PC-3 (cell line): ENCODE results near the gene ZNF473. TPM values are rescaled to one million over a fixed set of nuclear protein-coding genes. Genes with fewer than 3 reads are reported as not detected.
A peak's percentile ranks its signal among the peaks of the same experiment; 100 is the strongest.

Source experiments
- ATAC-seq: fragments of 200-7000 bp; cut with Tn5 transposase; 2 replicates; pipeline ENCODE4 v1.9.1; 2020; ENCODE audit warnings: mild to moderate bottlenecking, moderate library complexity
- BruUV-seq: library from RNA; stranded (reverse); fragments of 400-500 nt; replicated peaks from 2 replicates; lab custom pipeline; 2021; lab: Mats Ljungman, UMichigan
- CTCF ChIA-PET: fragments of 300-600 bp; sonication (Branson Sonifier 250); formaldehyde crosslinking; loops from one replicate; lab custom pipeline; 2022; ENCODE audit warnings: antibody characterized with exemption; lab: Charles Lee
- POLR2A ChIA-PET: fragments of 300-600 bp; sonication (Branson Sonifier 250); formaldehyde crosslinking; loops from one replicate; lab custom pipeline; 2022; ENCODE audit warnings: antibody characterized with exemption; ENCODE audit not compliant: unreplicated experiment; lab: Charles Lee
- DNase-seq: peaks from one replicate; pipeline ENCODE4 v3.0.0-alpha.2; 2015
- H2AFZ ChIP-seq: fragments of 300-600 bp; sonication (generic); 2 replicates; pipeline ENCODE4 v1.6.0; 2016; ENCODE audit warnings: antibody characterized with exemption, low read length
- H3F3A ChIP-seq: fragments of 300-600 bp; sonication (generic); one replicate; pipeline ENCODE4 v1.6.0; 2017; ENCODE audit warnings: antibody characterized with exemption, low read length, control low read depth, mild to moderate bottlenecking; ENCODE audit not compliant: unreplicated experiment
- H3K27ac ChIP-seq: fragments of 300-600 bp; sonication (generic); 2 replicates; pipeline ENCODE4 v1.5.1; 2016; ENCODE audit warnings: mild to moderate bottlenecking, low read length
- H3K27me3 ChIP-seq: fragments of 300-600 bp; sonication (generic); 2 replicates; pipeline ENCODE4 v1.6.1; 2016; ENCODE audit warnings: low read length, mixed read lengths
- H3K36me3 ChIP-seq: fragments of 300-600 bp; sonication (generic); 2 replicates; pipeline ENCODE4 v1.6.1; 2016; ENCODE audit warnings: low read depth, mixed run types, low read length, mixed read lengths
- H3K4me1 ChIP-seq: fragments of 300-600 bp; sonication (generic); 2 replicates; pipeline ENCODE4 v1.5.1; 2016; ENCODE audit warnings: low read length; ENCODE audit not compliant: insufficient read depth
- H3K4me2 ChIP-seq: fragments of 300-600 bp; sonication (generic); 2 replicates; pipeline ENCODE4 v1.6.0; 2016; ENCODE audit warnings: low read length
- H3K4me3 ChIP-seq: fragments of 300-600 bp; sonication (generic); 2 replicates; pipeline ENCODE4 v1.5.1; 2016; ENCODE audit warnings: mild to moderate bottlenecking, low read length, mixed read lengths
- H3K79me2 ChIP-seq: fragments of 300-600 bp; sonication (generic); 2 replicates; pipeline ENCODE4 v1.6.1; 2017; ENCODE audit warnings: low read length, mixed read lengths
- H3K9ac ChIP-seq: fragments of 300-600 bp; sonication (generic); 2 replicates; pipeline ENCODE4 v1.6.0; 2016; ENCODE audit warnings: mild to moderate bottlenecking, low read length
- H3K9me2 ChIP-seq: fragments of 300-600 bp; sonication (generic); replicated peaks from 2 replicates; pipeline ENCODE4 v1.6.1; 2016; ENCODE audit warnings: mixed run types, low read length, mixed read lengths
- H3K9me3 ChIP-seq: fragments of 300-600 bp; sonication (generic); 2 replicates; pipeline ENCODE4 v1.6.1; 2016; ENCODE audit warnings: low read length, mixed read lengths
- H4K20me1 ChIP-seq: fragments of 300-600 bp; sonication (generic); 2 replicates; pipeline ENCODE4 v1.6.1; 2016; ENCODE audit warnings: low read length, mixed read lengths
- EZH2 ChIP-seq: fragments of 300-600 bp; sonication (generic); IDR thresholded peaks from one replicate; pipeline ENCODE4 v1.6.1; 2017; ENCODE audit warnings: antibody characterized with exemption, mild to moderate bottlenecking, low read length; ENCODE audit not compliant: unreplicated experiment
- EZH2phosphoT487 ChIP-seq: fragments of 300-600 bp; sonication (generic); IDR thresholded peaks from 2 replicates; pipeline ENCODE4 v1.6.1; 2018; ENCODE audit warnings: mild to moderate bottlenecking, antibody characterized with exemption, low read length, borderline replicate concordance
- intact Hi-C: fragments of 100-400 bp; cut with micrococcal nuclease; formaldehyde crosslinking; loops from 2 replicates; pipeline ENCODE4 v1.9.0; 2023
- total RNA-seq: library from RNA; depleted of rRNA; stranded (reverse); fragments of >200 nt; gene quantifications from 2 replicates; pipeline ENCODE4 v1.2.3, GENCODE V29; 2014
- TF ChIP-seq, protein P1 (sequence below): fragments of 300-600 bp; sonication (generic); conservative IDR thresholded peaks from 2 replicates; pipeline ENCODE4 v1.5.1; 2017; ENCODE audit warnings: antibody characterized with exemption, low read depth, mild to moderate bottlenecking, low read length

ZNF473 gene
- total RNA-seq, 1 experiment from 2014 or later: 18.5 TPM

DNA sequence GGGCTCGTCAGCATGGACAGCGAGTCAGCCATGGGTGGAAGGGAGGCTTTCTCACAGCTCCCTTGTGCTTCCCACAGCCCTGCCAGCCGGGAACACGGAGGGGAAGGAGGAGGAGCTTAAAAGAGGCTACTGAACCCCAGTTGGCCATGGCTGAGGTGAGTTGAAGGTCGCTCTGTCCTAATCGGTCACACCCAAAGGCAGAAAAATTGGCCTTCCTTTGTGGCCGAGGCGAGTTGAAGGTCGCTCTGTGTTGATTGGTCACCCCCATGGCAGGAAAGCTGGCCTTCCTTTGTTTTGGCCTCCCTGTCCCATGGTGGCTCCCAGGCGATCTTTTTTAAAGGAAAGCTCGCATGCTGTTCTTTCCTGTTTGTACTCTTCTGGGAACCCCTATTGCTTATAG is 5.1 kb downstream of the ZNF473 start:
- Histone ChIP-seq H3K9me3 (no peaks in the 10 kb centered on the region), H3K27ac (no peak overlapping the region), H3K79me2 (peaks cover 98% of the 10 kb centered on the region), H2AFZ (no peak overlapping the region), H3K4me3 (no peak overlapping the region), H3K36me3 (peaks cover 63% of the 10 kb centered on the region), H3K9ac (no peak overlapping the region), H3K4me1 (peaks cover 14% of the 10 kb centered on the region), H4K20me1 (0 out of 2 replicates have a peak, but pooled peaks cover 24% of the 10 kb centered on the region), H3K4me2 (no peak overlapping the region), H3K9me2 (no peaks in the 10 kb centered on the region), H3F3A (no peaks in the 10 kb centered on the region), H3K27me3 (no peaks in the 10 kb centered on the region)
- ATAC-seq (no peak), DNase-seq (no peak)
- no TSS peak for BruUV-seq
- POLR2A ChIA-PET: no interaction called here
- CTCF ChIA-PET: no interaction called here
- TF ChIP-seq EZH2phosphoT487 (no peak), EZH2 (no peak)
- TF ChIP-seq, protein P1, sequence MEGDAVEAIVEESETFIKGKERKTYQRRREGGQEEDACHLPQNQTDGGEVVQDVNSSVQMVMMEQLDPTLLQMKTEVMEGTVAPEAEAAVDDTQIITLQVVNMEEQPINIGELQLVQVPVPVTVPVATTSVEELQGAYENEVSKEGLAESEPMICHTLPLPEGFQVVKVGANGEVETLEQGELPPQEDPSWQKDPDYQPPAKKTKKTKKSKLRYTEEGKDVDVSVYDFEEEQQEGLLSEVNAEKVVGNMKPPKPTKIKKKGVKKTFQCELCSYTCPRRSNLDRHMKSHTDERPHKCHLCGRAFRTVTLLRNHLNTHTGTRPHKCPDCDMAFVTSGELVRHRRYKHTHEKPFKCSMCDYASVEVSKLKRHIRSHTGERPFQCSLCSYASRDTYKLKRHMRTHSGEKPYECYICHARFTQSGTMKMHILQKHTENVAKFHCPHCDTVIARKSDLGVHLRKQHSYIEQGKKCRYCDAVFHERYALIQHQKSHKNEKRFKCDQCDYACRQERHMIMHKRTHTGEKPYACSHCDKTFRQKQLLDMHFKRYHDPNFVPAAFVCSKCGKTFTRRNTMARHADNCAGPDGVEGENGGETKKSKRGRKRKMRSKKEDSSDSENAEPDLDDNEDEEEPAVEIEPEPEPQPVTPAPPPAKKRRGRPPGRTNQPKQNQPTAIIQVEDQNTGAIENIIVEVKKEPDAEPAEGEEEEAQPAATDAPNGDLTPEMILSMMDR: no peak
- intact Hi-C loops: no loop called here

DNA sequence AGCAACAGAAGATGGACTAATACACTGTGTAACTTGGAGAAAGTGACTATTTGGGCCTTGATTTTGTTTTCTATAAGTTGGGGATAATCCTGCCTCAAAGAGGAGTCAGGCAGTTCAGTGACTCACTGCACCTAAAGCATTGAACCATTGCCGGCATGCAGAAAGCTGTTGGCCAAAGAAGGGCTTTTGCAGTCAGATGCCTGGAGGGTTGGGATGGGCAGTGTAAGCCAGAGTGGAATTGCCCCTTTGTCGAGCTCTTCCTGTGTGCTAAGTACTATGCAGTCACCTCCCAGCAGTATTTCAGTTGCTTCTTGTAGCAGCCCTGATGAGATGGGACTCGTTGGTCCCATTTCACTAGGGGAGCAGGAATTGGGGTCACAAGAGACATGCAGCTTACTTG is 11.1 kb downstream of the ZNF473 start:
- H4K20me1 ChIP-seq: 0 out of 2 replicates have a peak, but pooled peaks cover 2% of the 10 kb centered on the region
- H2AFZ ChIP-seq: no peak overlapping the region
- ATAC-seq (no peak), DNase-seq (peak; percentile 22)
- no TSS peak for BruUV-seq
- intact Hi-C loops: no loop called here
- H3K4me1 ChIP-seq: no peaks in the 10 kb centered on the region
- H3K4me2 ChIP-seq: no peak overlapping the region
- H3K9ac ChIP-seq: no peak overlapping the region
- H3K9me3 ChIP-seq: no peaks in the 10 kb centered on the region
- CTCF ChIA-PET: no interaction called here
- peaks cover 50% of the 10 kb centered on the region for H3K79me2 ChIP-seq
- H3K9me2 ChIP-seq: no peaks in the 10 kb centered on the region
- no peak overlapping the region for H3K4me3 ChIP-seq
- H3K27me3 ChIP-seq: no peaks in the 10 kb centered on the region
- POLR2A ChIA-PET: no interaction called here
- no peaks in the 10 kb centered on the region for H3F3A ChIP-seq
- no peak overlapping the region for H3K27ac ChIP-seq
- peaks cover 90% of the 10 kb centered on the region for H3K36me3 ChIP-seq
- TF ChIP-seq EZH2phosphoT487 (no peak), EZH2 (no peak)
- TF ChIP-seq, protein P1: no peak

DNA sequence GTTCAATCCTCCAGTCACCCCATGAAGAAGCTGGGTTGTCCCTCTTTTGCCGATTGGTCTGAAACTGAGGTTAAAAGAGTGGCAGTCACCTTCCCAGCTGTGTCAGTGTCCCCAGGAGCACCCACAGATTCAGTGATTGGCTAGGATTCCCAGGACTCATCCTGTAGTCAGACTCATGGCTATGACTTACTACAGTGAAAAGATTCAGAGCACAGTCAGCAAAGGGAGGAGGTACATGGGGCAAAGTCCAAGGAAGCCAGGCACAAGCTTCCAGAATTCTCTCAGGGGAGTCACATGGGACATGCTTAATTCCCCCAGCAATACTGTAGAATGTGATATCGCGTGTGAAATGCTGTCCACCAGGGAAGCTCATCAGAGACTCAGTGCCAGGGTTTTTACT is 14.2 kb downstream of the ZNF473 start:
- H4K20me1 ChIP-seq: no peaks in the 10 kb centered on the region
- H3K4me2 ChIP-seq: no peak overlapping the region
- H3K36me3 ChIP-seq: peaks cover 89% of the 10 kb centered on the region
- H3K9ac ChIP-seq: no peak overlapping the region
- intact Hi-C loops: no loop called here
- DNase-seq (no peak), ATAC-seq (no peak)
- BruUV-seq: TSS peak; percentile 10
- H3F3A ChIP-seq: no peaks in the 10 kb centered on the region
- no peaks in the 10 kb centered on the region for H3K4me1 ChIP-seq
- H2AFZ ChIP-seq: no peak overlapping the region
- ChIA-PET POLR2A (no interaction called here), CTCF (no interaction called here)
- no peak overlapping the region for H3K27ac ChIP-seq
- no peak overlapping the region for H3K4me3 ChIP-seq
- peaks cover 20% of the 10 kb centered on the region for H3K79me2 ChIP-seq
- peaks cover 16% of the 10 kb centered on the region for H3K9me3 ChIP-seq
- TF ChIP-seq EZH2phosphoT487 (no peak), EZH2 (no peak)
- TF ChIP-seq, protein P1: no peak
- H3K27me3 ChIP-seq: no peaks in the 10 kb centered on the region
- H3K9me2 ChIP-seq: no peaks in the 10 kb centered on the region
